GM12864 (cell line): Measurements from ENCODE around the gene ABITRAM.
A peak's percentile ranks its signal among the peaks of the same experiment; 100 is the strongest.
"Not testable (repeated sequence)": the region's sequence is repeated elsewhere in the genome, so short reads cannot be mapped to it uniquely, and the experiment has no call there.

Experiments
- DNase-seq: peaks from one replicate; pipeline ENCODE4 v3.0.0-alpha.2; 2011; ENCODE audit warnings: low read depth
- H3K4me3 ChIP-seq: 2 replicates; pipeline ENCODE4 v1.5.1; 2011; ENCODE audit warnings: mild to moderate bottlenecking, low read depth, low read length, control low read depth
- CTCF ChIP-seq: IDR thresholded peaks from 2 replicates; pipeline ENCODE4 v1.5.1; 2011; ENCODE audit warnings: low read depth, mild to moderate bottlenecking, moderate library complexity, low read length, control low read depth, inconsistent platforms; ENCODE audit errors: missing control alignments

The ABITRAM gene

GRCh38 chr9:108934323-108934893 is at the start of gene ABITRAM:
TSS of gene ABITRAM (plus strand) at chr9:108934400. CDS start at chr9:108934487, 87 bp downstream.
- DNase-seq: peak; percentile 55
- peak within 1 kb of the TSS; percentile 95 for H3K4me3 ChIP-seq
- no peak for TF ChIP-seq CTCF

- DNase-seq: no peak
- no peak for TF ChIP-seq CTCF
- H3K4me3 ChIP-seq: no peak overlapping the region
Observed at GRCh38 chr9:108884701-108885100, 49.5 kb upstream of the ABITRAM start.

GRCh38 chr9:108885643-108886348 is 48.4 kb upstream of the ABITRAM start:
- no peak overlapping the region for H3K4me3 ChIP-seq
- peak; percentile 86 for DNase-seq
- no peak for TF ChIP-seq CTCF

GRCh38 chr9:108886594-108887271 is 47.5 kb upstream of the ABITRAM start:
- H3K4me3 ChIP-seq, DNase-seq: not testable (repeated sequence)

GRCh38 chr9:108889649-108890067 is 44.5 kb upstream of the ABITRAM start:
- no peak overlapping the region for H3K4me3 ChIP-seq
- no peak for DNase-seq
- TF ChIP-seq CTCF: peak; percentile 4

GRCh38 chr9:108894225-108894997 is 39.8 kb upstream of the ABITRAM start:
- H3K4me3 ChIP-seq: no peak overlapping the region
- DNase-seq: no peak
- no peak for TF ChIP-seq CTCF

GRCh38 chr9:108897324-108898096 is 36.7 kb upstream of the ABITRAM start:
- no peak for DNase-seq
- TF ChIP-seq CTCF: no peak

GRCh38 chr9:108899023-108899695 is 35.0 kb upstream of the ABITRAM start:
- H3K4me3 ChIP-seq, DNase-seq: not testable (repeated sequence)

More at GRCh38 chr9:108897324-108898096, 36.7 kb upstream of the ABITRAM start:
- no peak overlapping the region for H3K4me3 ChIP-seq
